Kidney epithelial cell (primary cell): ENCODE results near the gene MIA3. TPM values are rescaled to one million over a fixed set of nuclear protein-coding genes. Genes with fewer than 3 reads are reported as not detected.

ENCODE experiments used
- DNase-seq: peaks from one replicate; pipeline ENCODE4 v3.0.0-alpha.2; 2010; ENCODE audit warnings: low read depth
- H3K27me3 ChIP-seq: 2 replicates; pipeline ENCODE4 v1.6.0; 2011; ENCODE audit warnings: low read length; ENCODE audit not compliant: control insufficient read depth, insufficient read depth
- H3K36me3 ChIP-seq: 2 replicates; pipeline ENCODE4 v1.5.1; 2011; ENCODE audit warnings: low read length; ENCODE audit not compliant: control insufficient read depth, insufficient read depth
- H3K4me3 ChIP-seq: 2 replicates; pipeline ENCODE4 v1.5.1; 2011; ENCODE audit warnings: low read depth, mild to moderate bottlenecking, control low read depth, low read length
- CTCF ChIP-seq: IDR thresholded peaks from 2 replicates; pipeline ENCODE4 v1.5.1; 2011; ENCODE audit warnings: mild to moderate bottlenecking, moderate library complexity, low read length, control low read depth, inconsistent platforms; ENCODE audit not compliant: insufficient read depth, poor library complexity, severe bottlenecking
- total RNA-seq: library from RNA; depleted of rRNA; stranded (reverse); fragments of >200 nt; gene quantifications from 2 replicates; pipeline ENCODE4 v1.2.3, GENCODE V29; 2015

Gene MIA3
- total RNA-seq, 1 donor from 2014 or later = 34.6 TPM

GRCh38 chr1:222620566-222620965 lies 2.7 kb downstream of the MIA3 start:
- no peak for DNase-seq
- Histone ChIP-seq H3K27me3 (no peaks in the 10 kb centered on the region), H3K36me3 (no peaks in the 10 kb centered on the region), H3K4me3 (no peak overlapping the region)
- no peak for TF ChIP-seq CTCF

DNA sequence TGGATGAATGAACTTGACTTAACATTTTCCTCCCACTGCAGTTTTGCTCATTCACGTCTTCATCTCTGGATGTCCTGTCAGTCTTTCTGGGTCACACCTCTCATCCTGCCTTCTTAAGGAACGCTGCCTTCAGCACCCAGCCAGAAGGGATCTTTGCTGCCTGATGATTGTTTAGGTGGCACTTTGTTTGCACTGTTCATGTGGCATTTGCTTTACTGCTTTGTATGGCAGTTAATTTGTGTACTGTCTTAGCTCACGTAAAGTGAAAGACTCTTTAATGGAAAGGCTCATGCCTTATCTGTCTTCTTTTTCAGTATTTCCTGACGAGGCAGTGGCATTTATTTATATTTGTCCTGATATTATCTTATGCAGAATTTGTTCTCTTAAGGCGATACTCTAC lies 4.9 kb downstream of the MIA3 start:
- DNase-seq = no peak
- no peak for TF ChIP-seq CTCF
- peaks cover 1% of the 10 kb centered on the region for H3K36me3 ChIP-seq
- H3K4me3 ChIP-seq = no peak overlapping the region
- H3K27me3 ChIP-seq = no peaks in the 10 kb centered on the region

DNA sequence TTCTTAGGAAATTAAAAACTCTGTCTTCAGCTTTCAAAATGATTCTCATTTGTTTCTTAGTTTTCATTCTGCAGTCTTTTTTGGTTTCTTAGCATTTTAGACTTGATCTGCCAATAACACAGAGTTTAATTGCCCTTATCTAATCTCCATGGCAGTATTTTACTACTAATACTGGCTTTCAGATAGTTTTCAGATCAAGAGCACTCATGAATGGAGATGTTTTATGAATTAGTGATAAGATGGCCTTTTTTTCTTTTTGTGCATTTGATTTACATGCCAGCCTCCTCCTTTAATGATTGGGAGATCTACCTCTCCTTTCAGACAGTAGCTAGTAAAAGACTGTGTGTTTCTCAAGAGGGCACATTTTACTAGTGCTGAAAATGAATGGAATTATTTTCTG lies 5.6 kb downstream of the MIA3 start:
- Histone ChIP-seq H3K4me3 (no peak overlapping the region), H3K27me3 (no peaks in the 10 kb centered on the region), H3K36me3 (peaks cover 1% of the 10 kb centered on the region)
- no peak for TF ChIP-seq CTCF
- DNase-seq = no peak

- no peak for DNase-seq
- Histone ChIP-seq H3K36me3 (peaks cover 1% of the 10 kb centered on the region), H3K4me3 (no peak overlapping the region), H3K27me3 (no peaks in the 10 kb centered on the region)
- TF ChIP-seq CTCF = no peak
Measured at GRCh38 chr1:222624214-222624613, 6.3 kb downstream of the MIA3 start.

GRCh38 chr1:222627232-222627631 lies 9.3 kb downstream of the MIA3 start:
- TF ChIP-seq CTCF = no peak
- H3K27me3 ChIP-seq = no peaks in the 10 kb centered on the region
- no peak for DNase-seq
- H3K4me3 ChIP-seq = no peak overlapping the region
- peaks cover 1% of the 10 kb centered on the region for H3K36me3 ChIP-seq

DNA sequence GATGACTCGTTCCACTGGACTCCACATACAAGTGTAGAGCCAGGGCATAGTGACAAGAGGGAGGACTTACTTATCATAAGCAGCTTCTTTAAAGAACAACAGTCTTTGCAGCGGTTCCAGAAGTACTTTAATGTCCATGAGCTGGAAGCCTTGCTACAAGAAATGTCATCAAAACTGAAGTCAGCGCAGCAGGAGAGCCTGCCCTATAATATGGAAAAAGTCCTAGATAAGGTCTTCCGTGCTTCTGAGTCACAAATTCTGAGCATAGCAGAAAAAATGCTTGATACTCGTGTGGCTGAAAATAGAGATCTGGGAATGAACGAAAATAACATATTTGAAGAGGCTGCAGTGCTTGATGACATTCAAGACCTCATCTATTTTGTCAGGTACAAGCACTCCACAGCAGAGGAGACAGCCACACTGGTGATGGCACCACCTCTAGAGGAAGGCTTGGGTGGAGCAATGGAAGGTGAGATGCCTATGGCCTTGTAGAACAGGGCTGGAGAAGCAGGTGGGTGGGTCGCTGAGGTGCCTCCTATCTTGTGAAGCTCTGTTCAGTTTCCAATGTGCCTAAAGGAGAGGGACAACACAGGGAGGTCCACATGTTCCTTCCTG lies 12.1 kb downstream of the MIA3 start:
- H3K36me3 ChIP-seq = peaks cover 1% of the 10 kb centered on the region
- TF ChIP-seq CTCF = no peak

More for the DNA sequence above, 12.1 kb downstream of the MIA3 start:
- no peak overlapping the region for H3K4me3 ChIP-seq
- H3K27me3 ChIP-seq = no peaks in the 10 kb centered on the region
- no peak for DNase-seq
